ENCODE measurements around the gene LRP1B. TPM values are rescaled to one million over a fixed set of nuclear protein-coding genes. Genes with fewer than 3 reads are reported as not detected.
"Not testable (repeated sequence)": the region's sequence is repeated elsewhere in the genome, so short reads cannot be mapped to it uniquely, and the experiment has no call there.

Gene LRP1B
- total RNA-seq, 4 donors from 2014 or later: 0.85 to 3.3 (median 1.1) TPM; not detected in 1

DNA sequence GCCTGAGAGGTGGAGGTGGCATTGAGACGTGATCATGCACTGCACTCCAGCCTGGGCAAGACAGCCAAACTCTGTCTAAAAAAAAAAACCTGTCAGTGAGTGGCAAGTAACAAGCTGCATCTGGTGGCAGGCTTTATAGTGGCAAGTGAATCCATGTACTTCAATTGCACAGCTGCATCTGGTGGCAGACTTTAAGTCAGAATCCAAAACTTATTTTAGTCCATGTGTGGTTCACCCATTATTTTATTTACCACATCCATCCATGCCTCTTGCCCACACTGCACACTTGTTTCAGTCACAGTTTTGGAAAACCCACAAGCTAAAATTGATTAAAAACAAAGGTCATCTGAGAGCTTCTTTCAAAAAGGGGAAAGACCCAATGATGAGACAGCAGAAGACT lies 1714.2 kb downstream of the LRP1B start:
- H3K27ac ChIP-seq: no peak overlapping the region
- H3K4me3 ChIP-seq: no peak overlapping the region
- H3K27me3 ChIP-seq: no peaks in the 10 kb centered on the region
- H3K36me3 ChIP-seq: no peaks in the 10 kb centered on the region
- H3K4me1 ChIP-seq: no peaks in the 10 kb centered on the region
- no peaks in the 10 kb centered on the region for H3K9me3 ChIP-seq
- TF ChIP-seq, protein P1, sequence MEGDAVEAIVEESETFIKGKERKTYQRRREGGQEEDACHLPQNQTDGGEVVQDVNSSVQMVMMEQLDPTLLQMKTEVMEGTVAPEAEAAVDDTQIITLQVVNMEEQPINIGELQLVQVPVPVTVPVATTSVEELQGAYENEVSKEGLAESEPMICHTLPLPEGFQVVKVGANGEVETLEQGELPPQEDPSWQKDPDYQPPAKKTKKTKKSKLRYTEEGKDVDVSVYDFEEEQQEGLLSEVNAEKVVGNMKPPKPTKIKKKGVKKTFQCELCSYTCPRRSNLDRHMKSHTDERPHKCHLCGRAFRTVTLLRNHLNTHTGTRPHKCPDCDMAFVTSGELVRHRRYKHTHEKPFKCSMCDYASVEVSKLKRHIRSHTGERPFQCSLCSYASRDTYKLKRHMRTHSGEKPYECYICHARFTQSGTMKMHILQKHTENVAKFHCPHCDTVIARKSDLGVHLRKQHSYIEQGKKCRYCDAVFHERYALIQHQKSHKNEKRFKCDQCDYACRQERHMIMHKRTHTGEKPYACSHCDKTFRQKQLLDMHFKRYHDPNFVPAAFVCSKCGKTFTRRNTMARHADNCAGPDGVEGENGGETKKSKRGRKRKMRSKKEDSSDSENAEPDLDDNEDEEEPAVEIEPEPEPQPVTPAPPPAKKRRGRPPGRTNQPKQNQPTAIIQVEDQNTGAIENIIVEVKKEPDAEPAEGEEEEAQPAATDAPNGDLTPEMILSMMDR (IDR thresholded peaks at IDR 0.05): no peak
- no peak for TF ChIP-seq POLR2A (IDR thresholded peaks at IDR 0.05)
- no peak for DNase-seq

DNA sequence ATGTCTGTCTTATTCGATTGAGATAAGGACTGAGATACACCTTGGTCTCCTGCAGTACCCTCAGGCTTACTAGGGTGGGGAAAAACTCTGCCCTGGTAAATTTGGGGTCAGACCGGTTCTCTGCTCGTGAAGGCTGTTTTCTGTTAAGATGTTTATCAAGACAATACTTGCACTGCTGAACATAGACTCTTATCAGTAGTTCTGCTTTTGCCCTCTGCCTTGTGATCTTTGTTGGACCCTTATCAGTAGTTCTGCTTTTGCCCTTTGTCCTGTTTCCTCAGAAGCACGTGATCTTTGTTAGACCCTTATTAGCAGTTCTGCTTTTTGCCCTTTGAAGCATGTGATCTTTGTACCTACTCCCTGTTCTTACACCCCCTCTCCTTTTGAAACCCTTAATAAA lies 1715.8 kb downstream of the LRP1B start:
- DNase-seq, H3K27me3 ChIP-seq, H3K27ac ChIP-seq: not testable (repeated sequence)

DNA sequence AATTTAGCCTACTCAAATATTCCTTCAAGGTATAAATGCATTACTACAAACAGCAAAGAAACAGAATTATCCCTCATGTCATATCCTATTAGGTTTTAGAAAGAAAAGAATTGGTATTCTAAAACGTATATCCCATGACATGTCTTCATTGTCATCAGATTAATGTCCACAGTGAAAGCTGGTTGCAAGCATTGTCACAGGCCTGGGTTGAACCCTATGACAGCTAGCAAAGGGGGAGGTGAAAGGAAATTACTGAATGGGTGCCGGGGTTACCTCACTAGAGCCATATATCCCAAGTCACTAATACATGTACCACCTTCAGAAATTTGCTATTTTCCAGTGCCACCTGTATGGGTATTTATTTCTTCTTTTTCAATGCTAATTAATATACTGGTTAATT lies 1720.1 kb downstream of the LRP1B start:
- no peak overlapping the region for H3K4me3 ChIP-seq
- no peaks in the 10 kb centered on the region for H3K36me3 ChIP-seq
- no peak for TF ChIP-seq POLR2A (IDR thresholded peaks at IDR 0.05)
- TF ChIP-seq, protein P1 (IDR thresholded peaks at IDR 0.05): no peak
- H3K27me3 ChIP-seq: no peaks in the 10 kb centered on the region
- no peak for DNase-seq
- no peaks in the 10 kb centered on the region for H3K9me3 ChIP-seq
- no peak overlapping the region for H3K27ac ChIP-seq
- H3K4me1 ChIP-seq: no peaks in the 10 kb centered on the region

More for the DNA sequence above, 1715.8 kb downstream of the LRP1B start:
- H3K4me3 ChIP-seq, H3K4me1 ChIP-seq, H3K36me3 ChIP-seq, H3K9me3 ChIP-seq: not testable (repeated sequence)

DNA sequence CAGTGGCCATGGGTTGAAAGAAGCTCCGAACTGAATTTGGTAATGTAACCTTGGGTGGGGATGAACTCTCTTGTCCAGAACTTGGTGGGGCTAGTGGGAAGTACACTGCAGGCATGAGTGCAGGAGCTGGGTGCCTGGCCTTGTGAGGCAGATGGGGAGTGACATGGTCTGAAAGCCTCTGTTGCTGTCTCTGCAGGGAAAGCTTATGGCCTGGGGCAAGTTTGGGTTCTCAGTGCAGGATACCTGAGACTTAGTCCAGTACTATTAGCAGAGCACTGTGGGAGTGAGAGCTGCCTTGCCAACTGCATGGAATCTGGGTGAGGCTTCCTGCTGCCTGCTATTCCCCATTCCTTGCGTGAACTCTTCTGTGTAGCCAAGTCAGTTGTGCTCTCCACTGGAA lies 1729.8 kb downstream of the LRP1B start:
- no peak overlapping the region for H3K4me3 ChIP-seq

DNA sequence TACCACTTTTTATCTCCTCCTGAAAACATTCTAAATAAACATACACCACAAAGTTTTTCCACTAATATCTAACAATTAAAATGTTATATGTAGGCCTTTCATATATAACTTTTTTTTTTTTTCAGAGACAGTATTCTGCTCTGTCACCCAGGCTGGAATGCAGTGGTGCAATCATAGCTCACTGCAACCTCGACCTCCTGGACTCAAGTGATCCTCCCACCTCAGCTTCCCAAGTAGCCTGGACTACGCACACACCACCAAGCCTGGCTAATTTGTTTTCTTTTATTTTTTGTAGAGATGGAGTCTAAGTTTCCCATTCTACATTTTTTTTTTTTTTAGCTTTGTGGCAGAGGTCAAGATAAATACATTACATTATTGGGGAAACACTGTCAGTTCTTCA lies 1738.0 kb downstream of the LRP1B start:
- no peak for DNase-seq
- Histone ChIP-seq H3K4me1 (no peaks in the 10 kb centered on the region), H3K27ac (no peak overlapping the region), H3K4me3 (no peak overlapping the region), H3K36me3 (no peaks in the 10 kb centered on the region), H3K27me3 (no peaks in the 10 kb centered on the region), H3K9me3 (no peaks in the 10 kb centered on the region)
- TF ChIP-seq POLR2A (IDR thresholded peaks at IDR 0.05): no peak
- TF ChIP-seq, protein P1 (IDR thresholded peaks at IDR 0.05): no peak

More for the DNA sequence above, 1729.8 kb downstream of the LRP1B start:
- no peak for DNase-seq
- H3K4me1 ChIP-seq: no peaks in the 10 kb centered on the region
- H3K9me3 ChIP-seq: no peaks in the 10 kb centered on the region
- TF ChIP-seq, protein P1 (IDR thresholded peaks at IDR 0.05): no peak
- no peak for TF ChIP-seq POLR2A (IDR thresholded peaks at IDR 0.05)
- no peak overlapping the region for H3K27ac ChIP-seq
- no peaks in the 10 kb centered on the region for H3K36me3 ChIP-seq
- H3K27me3 ChIP-seq: no peaks in the 10 kb centered on the region

DNA sequence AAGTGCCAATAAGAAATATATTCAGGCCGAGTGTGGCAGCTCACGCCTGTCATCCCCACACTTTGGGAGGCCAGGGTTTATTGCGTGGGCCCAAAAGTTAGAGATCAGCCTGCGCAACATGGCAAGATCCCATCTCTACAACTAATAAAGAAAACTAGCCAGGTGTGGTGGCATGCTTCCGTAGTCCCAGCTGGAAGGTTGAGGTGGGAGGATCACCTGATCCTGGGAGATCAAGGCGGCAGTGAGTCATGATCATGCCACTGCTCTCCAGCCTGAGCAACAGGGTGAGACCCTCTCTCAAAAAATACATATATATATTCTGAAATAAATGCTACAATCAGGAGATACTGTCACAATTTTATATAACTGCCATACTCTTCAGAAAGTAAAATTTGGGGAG lies 1745.9 kb downstream of the LRP1B start:
- no peak overlapping the region for H3K27ac ChIP-seq
- TF ChIP-seq, protein P1 (IDR thresholded peaks at IDR 0.05): no peak
- no peak for TF ChIP-seq POLR2A (IDR thresholded peaks at IDR 0.05)
- H3K4me3 ChIP-seq: no peak overlapping the region
- H3K9me3 ChIP-seq: no peaks in the 10 kb centered on the region
- H3K27me3 ChIP-seq: no peaks in the 10 kb centered on the region
- DNase-seq: no peak
- H3K4me1 ChIP-seq: no peaks in the 10 kb centered on the region
- no peaks in the 10 kb centered on the region for H3K36me3 ChIP-seq

All from Peyer's patch (tissue), 4 donors.